ENCODE measurements around the gene SUPT6H.

- TF ChIP-seq, protein P1, sequence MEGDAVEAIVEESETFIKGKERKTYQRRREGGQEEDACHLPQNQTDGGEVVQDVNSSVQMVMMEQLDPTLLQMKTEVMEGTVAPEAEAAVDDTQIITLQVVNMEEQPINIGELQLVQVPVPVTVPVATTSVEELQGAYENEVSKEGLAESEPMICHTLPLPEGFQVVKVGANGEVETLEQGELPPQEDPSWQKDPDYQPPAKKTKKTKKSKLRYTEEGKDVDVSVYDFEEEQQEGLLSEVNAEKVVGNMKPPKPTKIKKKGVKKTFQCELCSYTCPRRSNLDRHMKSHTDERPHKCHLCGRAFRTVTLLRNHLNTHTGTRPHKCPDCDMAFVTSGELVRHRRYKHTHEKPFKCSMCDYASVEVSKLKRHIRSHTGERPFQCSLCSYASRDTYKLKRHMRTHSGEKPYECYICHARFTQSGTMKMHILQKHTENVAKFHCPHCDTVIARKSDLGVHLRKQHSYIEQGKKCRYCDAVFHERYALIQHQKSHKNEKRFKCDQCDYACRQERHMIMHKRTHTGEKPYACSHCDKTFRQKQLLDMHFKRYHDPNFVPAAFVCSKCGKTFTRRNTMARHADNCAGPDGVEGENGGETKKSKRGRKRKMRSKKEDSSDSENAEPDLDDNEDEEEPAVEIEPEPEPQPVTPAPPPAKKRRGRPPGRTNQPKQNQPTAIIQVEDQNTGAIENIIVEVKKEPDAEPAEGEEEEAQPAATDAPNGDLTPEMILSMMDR (IDR thresholded peaks at IDR 0.05) = no peak
- no peak for TF ChIP-seq ZFX (IDR thresholded peaks at IDR 0.05; ENCODE audit: borderline replicate concordance)
These were observed 62.6 kb downstream of the SUPT6H start for GRCh38 chr17:28724500-28725165.

Data from 22Rv1 (cell line).